ENCODE data around the gene TRIM65.

The TRIM65 gene

GRCh38 chr17:75850928-75851692 lies 45.6 kb downstream of the TRIM65 start:
- FAIRE-seq = no peak

DNA sequence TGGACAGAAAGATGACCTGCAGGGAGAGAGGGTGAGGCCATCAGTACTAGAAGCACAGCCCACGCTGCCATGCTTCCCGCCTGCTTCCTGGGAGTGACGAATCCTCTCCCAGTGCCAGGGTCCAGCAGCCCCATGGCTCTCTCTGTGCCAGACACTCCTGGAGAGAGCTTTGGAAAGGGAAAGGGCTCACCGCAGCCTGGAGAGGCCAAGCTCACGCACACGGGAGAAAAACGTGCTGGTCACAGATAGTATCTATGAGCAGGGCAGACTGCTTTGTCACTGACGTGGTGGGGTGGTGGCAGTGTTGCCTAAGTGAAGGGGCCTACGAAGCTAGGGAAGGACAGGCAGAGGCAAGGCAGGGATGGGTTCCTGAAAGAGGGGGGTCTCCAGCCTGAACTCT lies 47.0 kb downstream of the TRIM65 start:
- no peak for FAIRE-seq

- FAIRE-seq = no peak
Observed at GRCh38 chr17:75849279-75849646, 47.5 kb downstream of the TRIM65 start.

GRCh38 chr17:75848523-75849278 lies 48.0 kb downstream of the TRIM65 start:
- FAIRE-seq = no peak

DNA sequence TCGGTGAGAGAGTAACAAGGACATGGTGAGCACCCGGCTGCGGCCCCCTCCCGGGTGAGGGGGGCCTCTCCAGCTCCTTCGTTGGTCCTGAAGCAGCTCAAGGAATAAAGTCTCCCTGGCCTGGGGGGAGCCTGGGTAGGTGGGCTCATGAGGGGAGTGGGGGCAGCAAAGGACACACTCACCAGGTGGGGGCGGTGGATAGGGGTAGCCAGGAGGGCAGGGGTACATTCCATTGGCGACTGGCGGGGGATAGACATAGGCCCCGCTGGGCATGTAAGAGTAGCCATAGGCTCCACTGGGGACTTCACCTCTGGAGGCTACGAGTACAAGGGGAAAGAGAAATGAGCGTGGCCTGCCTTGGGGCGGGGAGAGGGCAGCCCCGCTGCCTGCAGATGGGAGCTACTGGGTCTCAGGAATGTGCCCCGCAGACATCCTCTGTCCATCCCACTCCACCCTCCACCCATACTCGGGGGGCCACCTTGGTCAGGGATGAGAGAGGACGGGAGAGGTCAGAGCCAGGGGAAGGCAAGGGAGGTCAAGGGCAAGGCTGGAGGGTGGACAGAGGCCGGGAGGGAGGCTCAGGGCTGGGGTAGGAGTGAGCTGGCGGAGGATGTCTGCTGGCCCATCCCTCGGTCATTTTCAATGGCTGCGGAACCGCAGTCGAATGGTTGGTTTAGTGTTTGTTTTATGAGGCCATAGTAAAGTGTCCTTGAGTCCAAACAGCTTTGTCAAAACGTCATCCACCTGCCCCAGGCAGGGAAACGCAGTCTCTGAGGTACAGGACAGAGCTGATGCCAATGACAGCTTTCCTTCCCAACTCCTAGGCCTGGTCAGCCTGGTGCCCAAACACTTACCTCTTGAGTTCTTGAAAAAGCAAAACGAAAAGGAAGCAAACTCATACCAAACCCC lies 48.9 kb downstream of the TRIM65 start:
- no peak for FAIRE-seq

DNA sequence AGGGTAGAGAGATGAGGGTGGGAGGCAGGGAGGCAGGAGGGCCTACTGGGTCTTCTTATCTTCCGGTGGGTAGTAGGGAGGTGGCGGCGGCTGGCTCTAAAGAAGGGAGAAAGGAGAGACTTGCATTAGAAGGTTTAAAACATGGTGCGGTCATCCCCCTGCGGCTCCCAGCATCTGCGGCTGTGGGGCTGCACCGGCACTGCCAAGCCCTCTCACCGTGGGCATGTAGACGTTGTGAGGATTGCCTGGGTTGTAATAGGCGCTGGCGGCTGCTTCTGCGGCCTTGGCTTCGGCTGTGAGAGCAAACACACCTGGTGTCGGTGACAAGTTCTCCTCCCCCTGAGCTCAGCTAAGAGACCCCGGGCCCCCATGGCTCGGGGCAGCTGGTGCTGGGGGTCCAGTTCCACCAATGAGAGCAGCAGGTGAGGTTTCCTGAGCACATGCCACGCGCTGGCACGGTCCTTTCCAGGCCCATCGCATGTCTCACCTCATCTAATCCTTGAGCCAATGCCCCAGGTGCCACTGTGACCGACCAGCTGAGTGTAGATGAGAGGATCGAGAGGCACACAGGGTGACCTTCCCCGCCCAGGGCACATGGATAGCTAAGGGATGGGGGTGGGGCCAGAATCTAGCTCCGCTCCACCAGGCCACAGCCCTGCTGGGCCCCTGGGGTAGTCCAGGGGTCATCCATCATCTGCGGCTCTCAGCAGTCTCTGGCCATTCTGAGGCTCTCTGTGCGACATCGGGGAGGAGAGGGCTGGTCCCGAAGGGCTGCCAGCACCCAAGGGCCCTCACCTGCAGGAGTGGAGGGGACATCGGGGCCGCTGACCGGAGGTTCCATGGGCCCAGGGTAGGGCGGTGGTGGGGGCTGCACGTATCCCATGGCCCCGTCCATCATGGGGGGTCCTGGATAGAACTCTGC lies 49.8 kb downstream of the TRIM65 start:
- FAIRE-seq = no peak

DNA sequence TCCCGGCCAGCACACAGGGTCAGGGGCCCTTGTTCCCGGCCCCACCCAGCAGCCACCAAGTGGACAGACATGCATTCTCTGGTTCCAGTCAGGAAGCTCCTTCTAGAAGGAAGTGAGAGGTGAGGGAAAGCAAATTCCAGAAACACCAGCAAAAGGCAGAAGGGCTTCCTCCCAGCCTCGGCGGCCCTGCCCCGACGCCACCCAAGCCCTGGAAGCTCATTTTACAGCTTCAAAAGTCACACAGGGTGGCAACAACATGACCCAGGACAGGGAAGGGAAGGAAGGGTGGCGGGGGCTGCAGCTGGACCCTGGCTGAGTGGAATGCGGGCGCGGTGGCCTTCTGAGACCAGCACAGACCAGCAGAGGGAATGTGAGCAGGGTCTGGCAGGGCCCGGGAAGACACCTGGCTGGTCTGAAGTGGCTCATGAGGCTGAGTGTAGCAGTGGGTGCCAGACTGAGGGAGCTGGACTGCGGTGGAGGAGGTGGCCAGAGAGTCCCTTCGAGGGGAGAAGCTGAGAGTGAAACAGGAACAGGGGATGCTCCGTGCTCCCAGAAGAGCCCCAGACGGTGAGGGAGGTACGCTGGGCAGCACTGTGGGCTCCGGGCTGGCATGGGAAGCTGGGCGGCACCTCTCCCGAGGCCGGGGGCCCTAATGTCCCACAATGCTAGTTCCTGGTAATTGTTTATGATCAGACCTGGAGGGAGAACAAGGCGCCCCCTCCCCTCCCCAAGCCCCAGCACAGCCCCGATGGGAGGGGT lies 50.6 kb downstream of the TRIM65 start:
- no peak for FAIRE-seq

GRCh38 chr17:75845058-75845711 lies 51.6 kb downstream of the TRIM65 start:
- no peak for FAIRE-seq

DNA sequence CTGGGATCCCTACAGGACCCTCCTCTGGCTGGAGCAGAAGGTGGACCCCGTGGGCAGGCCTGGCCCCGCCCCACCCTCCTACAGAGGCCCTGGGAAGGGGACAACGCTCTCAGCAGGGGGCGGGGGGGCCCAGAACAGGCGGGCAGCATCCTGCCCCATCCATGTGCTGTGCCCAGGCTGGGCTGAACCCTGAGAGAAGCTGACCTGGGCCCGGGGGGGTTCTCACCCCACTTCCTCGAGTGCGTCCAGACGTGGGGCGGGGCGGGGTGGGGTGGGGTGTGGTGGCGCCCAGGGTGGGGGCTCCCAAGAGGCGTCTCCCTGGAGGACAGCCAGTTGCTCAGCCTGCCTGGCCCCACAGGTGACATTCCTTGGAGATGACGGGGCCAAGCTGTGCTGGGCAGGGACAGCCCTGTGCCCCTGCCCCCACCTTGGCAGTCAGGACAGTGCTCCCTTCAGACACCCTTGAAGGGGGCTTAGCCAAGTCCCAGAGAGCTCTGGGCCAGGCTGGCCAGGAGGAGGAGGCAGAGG lies 52.2 kb downstream of the TRIM65 start:
- FAIRE-seq = no peak

DNA sequence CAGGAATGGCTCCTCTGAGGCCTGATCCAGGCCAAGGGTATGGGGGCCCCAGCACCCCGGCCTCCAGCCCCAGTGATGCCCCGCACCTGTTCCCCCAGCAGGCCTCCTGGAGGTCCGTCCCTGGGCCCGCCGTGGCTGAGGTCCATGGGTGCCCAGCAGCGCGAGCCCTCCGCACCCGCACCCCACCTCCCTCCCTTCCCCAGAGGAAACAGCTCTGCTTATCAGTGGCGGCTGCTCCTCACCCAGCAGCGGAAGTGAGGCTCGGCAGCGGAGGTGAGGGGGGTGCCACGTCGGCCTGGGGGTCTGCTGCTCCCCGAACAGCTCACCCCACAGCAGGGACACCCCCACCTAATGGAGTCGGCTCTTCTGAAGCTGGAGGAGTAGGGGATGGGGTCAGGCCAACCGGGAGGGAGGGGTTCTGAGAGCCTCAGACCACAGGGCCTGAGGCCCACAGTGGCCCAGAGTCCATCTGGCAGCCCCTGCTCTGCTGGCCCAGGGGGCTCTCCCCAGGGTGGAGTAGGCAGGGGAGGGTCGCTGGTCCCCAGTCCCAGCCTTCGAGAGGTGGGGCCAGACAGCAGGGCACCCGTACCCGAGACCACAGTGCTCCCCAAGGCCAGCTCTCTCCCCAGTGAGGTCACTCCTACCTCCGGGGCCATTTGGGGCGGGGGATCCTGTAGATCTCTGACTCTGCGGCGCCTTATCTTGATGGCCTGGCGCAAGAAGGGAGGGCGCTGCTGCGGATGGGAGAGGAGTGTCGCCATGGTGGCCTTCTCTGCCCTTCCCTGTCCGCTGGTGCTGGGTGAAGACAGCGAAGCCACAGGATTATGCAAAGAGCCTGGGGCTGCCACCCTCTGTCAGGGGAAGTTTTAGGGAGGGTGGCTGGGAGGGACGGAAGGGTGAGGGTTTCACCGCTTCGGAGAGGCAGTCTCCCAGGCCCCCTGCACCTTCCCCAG lies 52.9 kb downstream of the TRIM65 start, which contains the start of gene UNC13D:
TSS of gene UNC13D (minus strand) at position 828 of the 953 bp plus-strand sequence. CDS start at position 761, 67 bp downstream.
- no peak for FAIRE-seq

DNA sequence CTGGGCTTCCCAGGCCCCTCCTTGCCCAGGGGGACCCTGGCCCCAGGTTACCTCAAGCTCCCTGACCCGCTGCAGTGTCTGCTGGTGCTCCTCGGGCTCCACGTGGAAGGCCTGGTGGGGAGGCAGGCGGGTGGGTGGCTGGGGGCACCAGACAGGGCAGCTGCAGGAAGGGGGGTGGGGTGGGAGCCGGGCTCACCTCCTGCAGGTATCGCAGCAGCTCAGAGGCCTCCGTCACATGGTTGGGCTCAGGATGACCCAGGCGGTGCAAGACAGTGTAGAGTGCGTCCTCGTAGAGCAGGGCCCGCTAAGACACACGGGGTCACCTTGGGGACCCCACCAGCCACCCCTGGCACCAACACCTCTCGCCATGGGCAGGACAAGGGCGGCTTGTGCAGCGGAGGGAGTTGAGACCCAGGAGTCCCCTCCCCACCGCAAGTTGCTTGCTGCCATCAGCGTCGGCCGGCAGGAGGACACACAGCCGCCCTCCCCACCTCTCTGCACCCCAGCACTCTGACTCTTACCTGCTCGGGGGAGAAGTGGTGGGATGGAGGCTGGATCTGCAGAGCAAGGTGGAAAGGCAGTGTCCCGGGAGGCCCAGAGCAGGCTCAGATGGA lies 53.7 kb downstream of the TRIM65 start:
- no peak for FAIRE-seq

- no peak for FAIRE-seq
Observed at GRCh38 chr17:75842411-75842810, 54.3 kb downstream of the TRIM65 start.

DNA sequence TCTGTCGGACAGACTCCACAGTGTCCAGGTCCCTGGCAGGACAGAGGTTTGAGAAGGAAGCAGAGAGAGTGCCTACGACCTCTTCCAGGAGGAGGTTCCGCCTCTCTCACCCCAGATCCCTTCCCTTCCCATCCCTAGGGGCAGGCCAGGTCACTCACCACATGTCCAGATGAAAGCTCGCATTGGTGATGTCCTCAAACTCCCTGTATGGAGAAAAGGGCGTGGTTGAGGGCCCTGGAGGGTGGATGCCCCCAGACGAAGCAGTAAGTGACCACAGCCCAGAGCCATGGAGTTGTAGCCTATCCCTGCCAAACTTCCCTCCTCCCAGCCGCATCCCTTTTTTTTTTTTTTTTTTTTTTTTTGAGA lies 56.0 kb downstream of the TRIM65 start:
- no peak for FAIRE-seq

GRCh38 chr17:75839942-75840798 lies 56.6 kb downstream of the TRIM65 start:
- no peak for FAIRE-seq
